ENCODE measurements around the gene MS4A3.
"Not testable (repeated sequence)": the region's sequence is repeated elsewhere in the genome, so short reads cannot be mapped to it uniquely, and the experiment has no call there.

The MS4A3 gene

DNA sequence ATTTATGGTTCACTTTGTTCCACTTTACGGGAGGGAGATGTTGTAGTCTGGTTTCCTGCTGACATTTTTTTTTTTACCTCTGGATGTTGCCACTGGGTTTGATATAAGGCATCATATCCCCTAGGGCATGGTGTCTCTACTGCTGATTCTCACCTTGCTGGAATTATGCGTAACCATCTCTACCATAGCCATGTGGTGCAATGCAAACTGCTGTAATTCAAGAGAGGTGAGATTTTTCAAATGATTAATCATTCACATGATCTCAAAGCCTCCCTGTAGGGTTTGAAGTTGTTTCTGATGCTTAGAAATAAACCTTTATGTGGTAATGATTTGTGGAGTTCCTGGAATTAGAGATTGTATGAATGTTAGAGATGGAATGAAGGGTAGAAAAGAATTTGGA lies 13.0 kb downstream of the MS4A3 start:
- H3K14ac ChIP-seq (ENCODE audit: low read length in 2 of 2), result no peak overlapping the region
- no peak overlapping the region for H2BK12ac ChIP-seq (ENCODE audit: low read length in 2 of 2)
- 67% methylated on average over 2 of the region's 2 CpGs for WGBS

DNA sequence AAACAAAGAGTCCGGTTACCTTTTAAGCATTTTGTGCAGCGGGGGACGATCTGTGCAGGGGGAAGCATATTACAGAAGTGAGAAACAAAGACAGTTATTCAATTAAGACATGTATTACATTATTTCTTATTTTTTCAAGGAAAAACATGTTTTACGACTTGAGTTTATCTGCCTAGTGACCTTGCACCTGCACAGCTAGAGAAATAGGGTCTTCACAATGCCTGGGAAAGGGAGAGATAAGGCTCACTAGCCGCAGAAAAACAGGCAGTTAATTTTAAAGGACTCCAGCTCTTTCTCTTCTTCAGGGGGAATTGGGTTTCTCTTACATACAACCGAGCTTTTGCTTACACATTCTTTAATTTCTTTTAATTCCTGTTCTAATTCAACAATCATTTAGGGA lies 15.2 kb downstream of the MS4A3 start:
- not testable (repeated sequence) for H2BK120ac ChIP-seq (ENCODE audit: low read depth, low read length); H3K27ac ChIP-seq (ENCODE audit: low read length, poor library complexity, severe bottlenecking); H4K91ac ChIP-seq (ENCODE audit: low read length); H3K4me1 ChIP-seq (ENCODE audit: control insufficient read depth, insufficient read depth, low read depth, low read length); H3K4ac ChIP-seq (ENCODE audit: low read depth in 1 of 2, low read length in 2 of 2); H4K8ac ChIP-seq (ENCODE audit: low read length); H2BK5ac ChIP-seq (ENCODE audit: low read depth, low read length, poor library complexity, severe bottlenecking); H3K23ac ChIP-seq (ENCODE audit: low read length in 2 of 2); H3K18ac ChIP-seq (ENCODE audit: low read depth in 1 of 2, low read length in 2 of 2); H3K36me3 ChIP-seq (ENCODE audit: control insufficient read depth in 1 of 2, insufficient read depth in 2 of 2, low read depth in 1 of 2, low read length in 2 of 2); H3K27me3 ChIP-seq (ENCODE audit: control insufficient read depth in 1 of 2, insufficient read depth in 1 of 2, low read length in 2 of 2); H3K4me2 ChIP-seq (ENCODE audit: low read length, poor library complexity, severe bottlenecking); H3K9me3 ChIP-seq (ENCODE audit: control insufficient read depth, low read length); H2BK12ac ChIP-seq (ENCODE audit: low read length in 2 of 2); H2BK15ac ChIP-seq (ENCODE audit: low read depth, poor library complexity, severe bottlenecking); H3K9ac ChIP-seq (ENCODE audit: low read length); H3K79me1 ChIP-seq (replicated peaks; ENCODE audit: low read length, poor library complexity, severe bottlenecking); DNase-seq; H2AFZ ChIP-seq (ENCODE audit: low read depth, low read length); H3K14ac ChIP-seq (ENCODE audit: low read length in 2 of 2); H2AK5ac ChIP-seq (ENCODE audit: low read length, severe bottlenecking); H3K4me3 ChIP-seq (ENCODE audit: insufficient read depth in 1 of 2, low read depth in 1 of 2, low read length in 2 of 2)
- WGBS, result 79% methylated on average over 6 of the region's 6 CpGs

More for the DNA sequence above, 13.0 kb downstream of the MS4A3 start:
- no peak overlapping the region for H3K18ac ChIP-seq (ENCODE audit: low read depth in 1 of 2, low read length in 2 of 2)
- no peak overlapping the region for H2BK120ac ChIP-seq (ENCODE audit: low read depth, low read length)
- no peaks in the 10 kb centered on the region for H3K36me3 ChIP-seq (ENCODE audit: control insufficient read depth in 1 of 2, insufficient read depth in 2 of 2, low read depth in 1 of 2, low read length in 2 of 2)
- no peak overlapping the region for H4K91ac ChIP-seq (ENCODE audit: low read length)
- no peak overlapping the region for H4K8ac ChIP-seq (ENCODE audit: low read length)
- no peak overlapping the region for H2BK5ac ChIP-seq (ENCODE audit: low read depth, low read length, poor library complexity, severe bottlenecking)
- no peak for DNase-seq
- H3K79me1 ChIP-seq (replicated peaks; ENCODE audit: low read length, poor library complexity, severe bottlenecking), result no peaks in the 10 kb centered on the region
- H3K4ac ChIP-seq (ENCODE audit: low read depth in 1 of 2, low read length in 2 of 2), result no peak overlapping the region
- H3K27me3 ChIP-seq (ENCODE audit: control insufficient read depth in 1 of 2, insufficient read depth in 1 of 2, low read length in 2 of 2), result no peaks in the 10 kb centered on the region
- no peak overlapping the region for H3K23ac ChIP-seq (ENCODE audit: low read length in 2 of 2)
- no peaks in the 10 kb centered on the region for H3K9me3 ChIP-seq (ENCODE audit: control insufficient read depth, low read length)
- no peak overlapping the region for H3K4me3 ChIP-seq (ENCODE audit: insufficient read depth in 1 of 2, low read depth in 1 of 2, low read length in 2 of 2)
- no peak overlapping the region for H2AK5ac ChIP-seq (ENCODE audit: low read length, severe bottlenecking)
- H3K27ac ChIP-seq (ENCODE audit: low read length, poor library complexity, severe bottlenecking), result no peak overlapping the region
- no peak overlapping the region for H2AFZ ChIP-seq (ENCODE audit: low read depth, low read length)
- no peak overlapping the region for H3K4me2 ChIP-seq (ENCODE audit: low read length, poor library complexity, severe bottlenecking)
- H2BK15ac ChIP-seq (ENCODE audit: low read depth, poor library complexity, severe bottlenecking), result no peak overlapping the region
- no peak overlapping the region for H3K9ac ChIP-seq (ENCODE audit: low read length)
- no peaks in the 10 kb centered on the region for H3K4me1 ChIP-seq (ENCODE audit: control insufficient read depth, insufficient read depth, low read depth, low read length)

DNA sequence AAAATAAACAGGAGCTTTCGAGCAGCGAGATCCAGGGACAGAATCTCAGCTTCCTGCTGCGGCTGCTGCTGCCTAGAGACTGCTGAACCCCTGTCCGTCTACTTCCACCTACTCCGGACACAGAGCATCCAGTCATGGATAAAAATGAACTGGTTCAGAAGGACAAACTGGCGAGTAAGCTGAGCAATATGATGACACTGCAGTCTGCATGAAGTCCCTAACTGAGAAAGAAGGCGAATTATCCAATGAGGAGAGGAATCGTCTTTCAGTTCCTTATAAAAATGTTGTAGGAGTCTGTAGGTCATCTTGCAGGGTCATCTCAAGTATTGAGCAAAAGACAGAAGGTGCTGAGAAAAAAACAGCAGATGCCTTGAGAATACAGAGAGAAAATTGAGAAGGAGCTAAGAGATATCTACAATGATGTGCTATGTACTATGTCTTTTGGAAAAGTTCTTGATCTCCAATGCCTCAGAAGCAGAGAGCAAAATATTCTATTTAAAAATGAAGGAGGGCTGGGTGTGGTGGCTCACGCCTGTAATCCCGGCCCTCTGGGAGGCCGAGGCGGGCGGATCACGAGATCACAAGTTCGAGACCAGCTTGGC lies 20.9 kb downstream of the MS4A3 start:
- no peak overlapping the region for H2BK120ac ChIP-seq (ENCODE audit: low read depth, low read length)
- H3K79me1 ChIP-seq (replicated peaks; ENCODE audit: low read length, poor library complexity, severe bottlenecking), result no peaks in the 10 kb centered on the region
- no peak overlapping the region for H2BK5ac ChIP-seq (ENCODE audit: low read depth, low read length, poor library complexity, severe bottlenecking)
- no peak overlapping the region for H3K14ac ChIP-seq (ENCODE audit: low read length in 2 of 2)
- no peaks in the 10 kb centered on the region for H3K4me1 ChIP-seq (ENCODE audit: control insufficient read depth, insufficient read depth, low read depth, low read length)
- no peak overlapping the region for H3K18ac ChIP-seq (ENCODE audit: low read depth in 1 of 2, low read length in 2 of 2)
- H3K27ac ChIP-seq (ENCODE audit: low read length, poor library complexity, severe bottlenecking), result no peak overlapping the region
- no peak overlapping the region for H3K23ac ChIP-seq (ENCODE audit: low read length in 2 of 2)
- no peak for DNase-seq
- 91% methylated on average over 15 of the region's 15 CpGs for WGBS
- H2AFZ ChIP-seq (ENCODE audit: low read depth, low read length), result no peak overlapping the region
- no peaks in the 10 kb centered on the region for H3K36me3 ChIP-seq (ENCODE audit: control insufficient read depth in 1 of 2, insufficient read depth in 2 of 2, low read depth in 1 of 2, low read length in 2 of 2)
- H3K4ac ChIP-seq (ENCODE audit: low read depth in 1 of 2, low read length in 2 of 2), result no peak overlapping the region
- no peaks in the 10 kb centered on the region for H3K27me3 ChIP-seq (ENCODE audit: control insufficient read depth in 1 of 2, insufficient read depth in 1 of 2, low read length in 2 of 2)
- H2AK5ac ChIP-seq (ENCODE audit: low read length, severe bottlenecking), result no peak overlapping the region
- no peak overlapping the region for H3K4me3 ChIP-seq (ENCODE audit: insufficient read depth in 1 of 2, low read depth in 1 of 2, low read length in 2 of 2)
- H2BK15ac ChIP-seq (ENCODE audit: low read depth, poor library complexity, severe bottlenecking), result no peak overlapping the region
- no peak overlapping the region for H3K4me2 ChIP-seq (ENCODE audit: low read length, poor library complexity, severe bottlenecking)
- no peak overlapping the region for H4K8ac ChIP-seq (ENCODE audit: low read length)
- no peak overlapping the region for H4K91ac ChIP-seq (ENCODE audit: low read length)
- no peak overlapping the region for H3K9ac ChIP-seq (ENCODE audit: low read length)
- peaks cover 4% of the 10 kb centered on the region for H3K9me3 ChIP-seq (ENCODE audit: control insufficient read depth, low read length)
- H2BK12ac ChIP-seq (ENCODE audit: low read length in 2 of 2), result no peak overlapping the region

DNA sequence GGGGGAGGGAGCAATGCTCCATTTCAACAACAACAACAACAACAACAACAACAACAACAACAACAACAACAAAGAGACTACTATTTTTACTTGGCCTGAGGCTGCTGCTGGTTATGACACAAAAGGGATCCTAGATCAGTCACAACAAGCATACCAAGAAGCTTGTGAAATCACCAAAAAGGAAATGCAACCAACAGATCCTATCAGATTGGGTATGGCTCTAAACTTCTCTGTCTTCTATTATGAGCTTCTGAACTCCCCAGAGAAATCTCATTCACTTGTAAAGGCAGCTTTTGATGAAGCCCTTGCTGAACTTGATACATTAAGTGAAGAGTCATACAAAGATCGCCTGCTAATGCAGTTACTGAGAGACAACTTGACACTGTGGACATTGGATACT lies 21.5 kb downstream of the MS4A3 start:
- 100% methylated on average over 1 of the region's 1 CpG for WGBS
- no peak overlapping the region for H3K27ac ChIP-seq (ENCODE audit: low read length, poor library complexity, severe bottlenecking)

More for the DNA sequence above, 21.5 kb downstream of the MS4A3 start:
- Histone ChIP-seq H4K8ac (ENCODE audit: low read length) (no peak overlapping the region), H2AK5ac (ENCODE audit: low read length, severe bottlenecking) (no peak overlapping the region), H3K14ac (ENCODE audit: low read length in 2 of 2) (no peak overlapping the region), H3K36me3 (ENCODE audit: control insufficient read depth in 1 of 2, insufficient read depth in 2 of 2, low read depth in 1 of 2, low read length in 2 of 2) (no peaks in the 10 kb centered on the region), H3K4ac (ENCODE audit: low read depth in 1 of 2, low read length in 2 of 2) (no peak overlapping the region), H3K4me2 (ENCODE audit: low read length, poor library complexity, severe bottlenecking) (no peak overlapping the region), H2BK12ac (ENCODE audit: low read length in 2 of 2) (no peak overlapping the region), H3K4me3 (ENCODE audit: insufficient read depth in 1 of 2, low read depth in 1 of 2, low read length in 2 of 2) (no peak overlapping the region), H2BK15ac (ENCODE audit: low read depth, poor library complexity, severe bottlenecking) (no peak overlapping the region), H3K4me1 (ENCODE audit: control insufficient read depth, insufficient read depth, low read depth, low read length) (no peaks in the 10 kb centered on the region), H3K9me3 (ENCODE audit: control insufficient read depth, low read length) (peaks cover 4% of the 10 kb centered on the region), H2BK5ac (ENCODE audit: low read depth, low read length, poor library complexity, severe bottlenecking) (no peak overlapping the region), H3K18ac (ENCODE audit: low read depth in 1 of 2, low read length in 2 of 2) (no peak overlapping the region), H3K23ac (ENCODE audit: low read length in 2 of 2) (no peak overlapping the region), H2AFZ (ENCODE audit: low read depth, low read length) (no peak overlapping the region), H4K91ac (ENCODE audit: low read length) (no peak overlapping the region), H3K79me1 (replicated peaks; ENCODE audit: low read length, poor library complexity, severe bottlenecking) (no peaks in the 10 kb centered on the region), H3K27me3 (ENCODE audit: control insufficient read depth in 1 of 2, insufficient read depth in 1 of 2, low read length in 2 of 2) (no peaks in the 10 kb centered on the region), H2BK120ac (ENCODE audit: low read depth, low read length) (no peak overlapping the region), H3K9ac (ENCODE audit: low read length) (no peak overlapping the region)
- no peak for DNase-seq
